GM04503 (cell line): ENCODE measurements around the gene RHEB.

Experiments used
- DNase-seq: peaks from one replicate; pipeline ENCODE4 v3.0.0-alpha.2; 2012; ENCODE audit warnings: low read depth

Gene RHEB

DNA sequence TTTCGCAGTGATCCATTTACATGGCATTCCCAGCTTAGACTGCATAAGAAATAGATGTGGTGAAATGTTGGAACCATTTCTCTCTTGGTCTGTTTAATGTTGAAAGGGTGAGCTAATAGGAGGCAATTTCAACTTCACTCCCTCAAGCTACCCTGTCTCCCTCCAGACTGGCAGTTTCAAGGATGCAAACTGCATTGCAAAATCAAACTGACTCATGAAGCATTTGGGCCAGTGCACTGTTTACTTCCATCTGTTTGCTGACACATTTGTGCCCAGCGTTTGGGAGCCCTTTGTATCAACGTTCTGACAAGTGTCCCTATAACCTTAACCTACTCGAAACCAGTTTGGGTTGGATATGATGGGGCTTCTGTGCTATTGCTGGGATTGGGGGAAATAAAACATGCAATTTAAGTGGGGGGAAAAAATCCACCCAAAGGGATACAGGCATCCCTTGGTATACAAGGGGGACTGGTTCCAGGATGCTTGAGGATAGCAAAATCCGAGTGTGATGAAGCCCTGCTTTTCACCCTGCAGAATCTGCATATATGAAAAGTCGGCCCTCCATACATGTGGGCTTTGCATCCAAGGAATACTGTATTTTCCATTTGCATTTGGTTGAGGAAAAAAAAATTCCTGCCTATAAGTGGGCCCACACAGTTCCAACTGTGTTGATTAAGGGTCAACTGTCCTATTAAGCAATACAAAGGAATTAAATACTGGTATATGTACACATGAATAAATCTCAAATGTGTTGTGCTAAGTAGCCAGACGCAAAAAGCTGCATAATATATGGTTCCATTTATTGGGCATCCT is 15.6 kb downstream of the RHEB start:
- DNase-seq: peak; percentile 90

DNA sequence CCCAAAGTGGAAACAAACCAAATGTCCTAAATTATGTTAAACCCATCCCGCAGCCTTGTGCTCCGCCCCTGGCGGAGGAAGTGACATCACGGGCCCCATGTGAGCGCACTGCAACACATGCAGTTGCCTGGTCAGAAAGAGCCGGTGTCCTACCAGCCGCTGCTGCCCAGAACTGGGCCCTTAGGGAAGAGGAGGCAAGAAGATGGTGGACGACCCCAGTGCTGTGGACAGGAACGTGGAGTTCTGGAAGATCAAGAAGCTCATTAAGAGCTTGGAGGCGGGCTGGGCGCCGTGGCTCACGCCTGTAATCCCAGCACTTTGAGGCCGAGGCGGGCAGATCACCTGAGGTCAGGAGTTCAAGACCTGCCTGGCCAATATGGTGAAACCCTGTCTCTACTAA is 18.0 kb downstream of the RHEB start:
- no peak for DNase-seq

DNA sequence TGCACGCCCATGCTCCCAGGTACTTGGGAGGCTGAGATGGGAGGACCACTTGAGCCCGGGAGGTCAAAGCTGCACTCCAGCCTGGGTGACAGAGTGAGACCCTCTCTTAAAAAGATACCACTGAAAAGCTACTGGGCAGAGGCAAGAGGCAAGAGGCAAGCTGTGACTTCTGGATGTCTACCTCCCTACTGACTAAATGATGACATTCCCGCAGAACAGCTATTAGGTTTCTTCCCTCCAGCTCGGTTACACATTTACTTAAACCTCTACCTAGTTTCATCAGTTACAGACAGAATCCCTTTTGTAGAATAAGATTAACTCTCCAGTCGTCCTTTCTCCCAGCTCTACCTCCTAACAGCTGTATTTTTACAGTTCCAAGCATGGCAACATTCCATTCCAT is 21.2 kb downstream of the RHEB start:
- no peak for DNase-seq

DNA sequence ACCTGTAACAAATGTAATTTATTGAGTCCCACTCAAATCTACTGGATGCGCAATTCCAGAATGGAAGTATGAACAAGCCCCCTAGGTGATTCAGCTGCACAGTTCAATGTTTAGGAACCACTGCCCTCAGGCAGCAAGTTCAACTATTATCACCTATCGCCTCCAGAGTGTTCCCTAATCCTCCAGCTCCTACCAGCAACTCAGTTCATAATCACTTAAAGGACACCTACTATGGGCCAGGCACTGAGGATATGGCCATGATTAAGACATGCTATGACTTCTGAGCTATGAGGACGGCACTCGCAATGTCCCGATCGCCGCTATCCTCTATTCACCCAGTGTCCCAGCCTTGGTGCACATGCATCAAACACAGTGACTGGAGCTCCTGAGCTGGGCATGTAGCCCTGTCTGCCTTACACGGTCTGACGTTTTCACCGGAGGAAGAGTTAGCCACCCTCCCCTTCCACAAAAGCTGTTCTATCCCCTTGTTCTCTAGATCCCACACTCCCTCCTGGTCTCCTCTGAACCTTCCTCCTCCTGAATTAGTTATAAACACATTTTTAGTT is 22.3 kb downstream of the RHEB start:
- no peak for DNase-seq

DNA sequence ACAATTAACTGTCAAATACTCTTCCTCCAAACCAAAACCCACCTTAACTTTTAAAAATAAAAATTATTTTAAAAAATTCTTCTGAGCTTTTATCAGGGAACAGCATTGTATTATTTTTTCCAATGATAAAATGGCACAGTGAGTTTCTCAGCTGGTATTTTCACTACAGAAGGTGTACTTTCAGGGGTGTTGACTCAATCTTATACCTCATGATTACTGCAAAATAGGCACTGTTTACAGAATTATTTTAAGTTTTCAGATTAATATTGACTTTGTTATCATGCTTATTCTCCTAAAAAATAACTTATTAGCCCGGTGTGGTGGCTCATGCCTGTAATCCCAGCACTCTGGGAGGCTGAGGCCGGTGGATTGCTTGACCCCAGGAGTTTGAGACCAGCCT is 24.3 kb downstream of the RHEB start:
- DNase-seq: no peak

DNA sequence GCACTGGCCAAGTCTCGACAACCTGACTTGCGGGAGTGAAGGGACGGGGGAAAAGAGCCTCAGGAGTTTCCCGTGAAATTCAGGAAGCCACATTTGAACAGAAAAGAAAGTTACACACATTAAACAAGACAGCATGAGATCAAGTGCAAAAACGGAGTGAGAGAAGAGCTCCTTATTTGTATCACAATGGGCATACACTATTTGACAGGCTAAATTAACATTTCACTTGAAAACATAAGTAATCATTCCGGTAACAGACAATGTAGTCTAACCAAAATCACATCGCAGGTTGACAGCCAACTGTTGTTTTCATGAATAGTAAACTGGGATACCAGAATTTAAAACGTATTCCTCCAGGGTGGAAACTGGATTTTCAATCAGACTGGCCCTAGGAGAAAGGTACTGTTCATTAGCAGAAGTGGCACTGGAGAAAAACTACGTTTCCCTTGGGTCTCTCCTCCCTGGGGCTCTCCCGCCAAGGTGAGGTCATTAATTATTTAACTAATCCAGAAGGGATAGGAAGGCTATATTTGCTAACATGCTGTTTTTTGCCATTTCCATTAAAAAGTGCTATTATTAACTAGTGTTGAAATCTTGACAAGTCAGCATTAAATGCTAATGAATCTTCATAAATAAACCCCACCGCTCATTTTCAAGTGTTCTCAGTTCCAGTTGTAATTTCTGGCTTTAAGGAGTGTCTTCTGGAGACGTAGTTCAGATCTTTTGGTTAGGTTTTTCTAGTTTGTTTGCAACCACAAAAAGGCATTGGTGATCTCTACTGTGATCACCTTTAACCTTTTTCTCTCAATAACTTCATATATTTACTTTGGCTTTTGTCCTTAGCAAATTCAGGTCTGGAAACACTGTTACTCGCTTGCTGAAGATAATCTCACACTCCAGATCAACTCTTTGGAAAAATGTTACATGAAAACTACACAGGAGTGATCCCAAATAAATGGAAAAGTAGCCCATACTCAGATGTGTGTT is 25.1 kb downstream of the RHEB start:
- no peak for DNase-seq

DNA sequence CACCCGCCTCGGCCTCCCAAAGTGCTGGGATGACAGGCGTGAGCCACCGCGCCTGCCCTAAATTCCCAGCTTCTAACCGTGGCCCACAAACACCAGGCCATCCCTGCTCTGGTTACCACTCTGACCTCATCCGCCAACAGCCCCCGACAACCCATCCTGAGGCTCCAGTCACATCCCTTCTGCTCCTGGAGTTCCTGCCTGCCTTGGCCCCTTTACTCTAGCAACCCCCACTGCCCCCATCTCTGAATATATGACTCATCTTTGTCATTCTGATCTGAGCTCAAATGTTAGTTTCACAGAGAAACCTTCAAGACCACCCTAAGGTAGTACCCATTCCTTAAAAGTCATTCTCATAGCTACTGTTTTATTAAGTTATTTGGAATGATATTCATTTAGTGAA is 26.6 kb downstream of the RHEB start:
- no peak for DNase-seq

DNA sequence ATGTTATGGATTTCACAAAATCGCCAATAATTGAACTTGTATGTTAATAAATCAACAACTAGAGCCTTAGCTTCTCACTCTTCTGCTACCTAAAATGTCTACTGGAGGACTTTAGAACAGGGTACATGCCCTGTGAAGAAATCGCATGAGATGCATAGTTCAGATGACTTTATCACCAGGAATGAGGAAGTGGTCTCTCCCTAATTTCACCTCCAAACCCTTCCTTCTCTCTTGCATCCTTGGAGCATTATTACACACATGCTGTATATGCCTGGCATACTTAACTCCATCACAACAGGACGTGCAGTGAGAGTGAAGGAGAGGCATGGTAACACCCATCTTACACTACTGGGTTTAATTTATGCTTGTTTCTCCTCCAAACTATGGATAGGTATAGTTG is 27.8 kb downstream of the RHEB start:
- DNase-seq: peak; percentile 77

DNA sequence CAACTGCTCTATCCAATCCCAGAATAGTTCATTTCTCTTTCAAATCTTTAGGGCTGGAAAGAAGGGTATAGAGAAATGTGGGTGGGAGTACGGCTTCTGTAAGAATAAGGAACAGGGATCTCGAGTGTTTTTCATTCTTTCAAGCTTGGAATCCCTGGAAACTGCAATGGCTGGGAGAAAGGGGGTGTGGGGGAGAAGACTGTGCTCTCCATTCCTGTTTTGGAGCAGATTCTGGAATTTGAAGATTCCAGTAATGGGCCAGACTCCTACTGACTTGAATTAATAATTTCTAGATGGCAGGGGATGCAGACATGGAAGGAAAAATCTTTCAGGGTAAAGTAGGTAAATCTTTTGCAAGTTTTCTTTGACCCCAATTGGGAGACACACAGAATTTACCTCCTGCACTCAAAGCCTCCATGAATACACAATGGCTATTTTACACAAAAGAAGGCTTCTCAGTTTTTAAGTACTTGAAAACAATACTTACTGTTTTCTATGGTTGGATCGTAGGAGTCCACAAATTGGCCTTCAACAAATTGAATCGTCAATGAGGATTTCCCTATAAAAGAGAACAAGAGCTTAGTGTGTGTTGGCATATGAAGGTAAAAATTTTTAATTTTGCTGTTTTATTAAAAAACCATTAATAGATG is 29.1 kb downstream of the RHEB start:
- no peak for DNase-seq

DNA sequence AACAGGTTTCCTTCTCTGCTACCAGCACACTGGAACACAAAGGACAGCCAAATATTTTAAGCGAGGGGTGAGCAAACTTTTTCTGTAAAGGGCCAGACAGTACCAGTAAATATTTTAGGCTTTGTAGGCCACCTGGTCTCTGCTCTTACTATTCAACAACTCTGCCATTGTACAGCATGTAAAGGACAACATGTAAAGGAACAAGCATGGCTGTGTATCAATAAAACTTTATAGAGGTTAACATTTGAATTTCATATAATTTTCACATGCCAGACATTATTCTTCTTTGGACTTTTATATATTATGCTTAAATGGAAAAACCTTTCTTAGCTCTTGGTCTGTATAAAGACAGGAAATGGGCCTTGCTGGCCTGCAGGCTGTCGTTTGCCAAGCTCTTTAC is 30.2 kb downstream of the RHEB start:
- DNase-seq: no peak

DNA sequence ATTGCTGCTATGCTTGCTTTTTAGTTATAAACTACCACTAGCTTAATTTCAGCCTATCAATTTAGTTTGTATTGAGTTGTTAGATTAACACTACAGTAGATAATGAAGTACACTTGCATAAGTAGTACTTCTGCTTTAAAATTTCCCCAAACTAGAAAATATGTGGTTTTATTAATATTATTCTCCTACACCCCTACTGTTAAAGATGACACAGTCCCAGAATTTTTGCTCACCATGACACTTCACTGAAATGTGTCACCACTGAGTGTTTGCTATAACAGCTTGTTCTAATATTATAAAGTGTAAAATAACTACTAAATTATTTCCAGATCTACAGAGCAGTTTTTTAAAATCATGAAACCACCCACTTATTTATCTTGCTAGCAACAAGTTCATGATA is 31.6 kb downstream of the RHEB start:
- no peak for DNase-seq

DNA sequence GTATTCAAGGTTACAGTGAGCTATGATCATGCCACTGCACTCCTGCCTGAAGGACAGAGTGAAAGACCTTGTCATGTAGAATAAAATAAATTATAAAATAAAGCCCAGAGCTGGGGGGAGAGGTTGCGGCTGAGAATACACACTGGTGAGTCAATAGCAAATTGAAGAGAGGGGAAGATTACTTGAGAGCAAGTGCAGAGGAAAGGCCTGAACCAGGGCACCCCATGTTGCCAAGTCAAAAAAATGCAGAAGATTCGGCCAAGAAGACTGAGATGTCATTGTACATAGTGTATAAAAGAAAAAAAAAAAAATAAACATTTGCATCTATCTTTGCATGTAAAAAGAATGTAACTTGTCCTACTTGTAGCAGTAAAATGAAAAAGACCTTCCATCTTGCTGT is 32.5 kb downstream of the RHEB start:
- no peak for DNase-seq

DNA sequence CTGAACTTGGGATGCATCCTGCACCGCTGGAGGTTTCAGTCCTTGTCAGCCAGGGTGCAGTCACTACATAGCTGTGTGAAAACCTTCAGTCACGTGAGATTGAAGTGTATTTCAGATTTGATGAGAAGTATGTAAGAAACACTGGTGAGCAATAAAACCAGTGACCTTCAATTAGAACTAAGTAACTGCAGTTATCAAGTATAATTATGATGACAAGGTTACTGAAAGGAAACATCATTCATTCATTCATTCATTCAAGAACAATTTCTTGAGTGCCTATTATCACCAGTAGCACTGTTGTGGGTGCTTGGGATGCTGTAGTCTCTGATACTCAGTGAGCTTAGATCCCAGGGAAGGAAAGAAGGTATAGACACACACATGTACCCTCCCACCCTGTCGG is 33.6 kb downstream of the RHEB start:
- DNase-seq: no peak

DNA sequence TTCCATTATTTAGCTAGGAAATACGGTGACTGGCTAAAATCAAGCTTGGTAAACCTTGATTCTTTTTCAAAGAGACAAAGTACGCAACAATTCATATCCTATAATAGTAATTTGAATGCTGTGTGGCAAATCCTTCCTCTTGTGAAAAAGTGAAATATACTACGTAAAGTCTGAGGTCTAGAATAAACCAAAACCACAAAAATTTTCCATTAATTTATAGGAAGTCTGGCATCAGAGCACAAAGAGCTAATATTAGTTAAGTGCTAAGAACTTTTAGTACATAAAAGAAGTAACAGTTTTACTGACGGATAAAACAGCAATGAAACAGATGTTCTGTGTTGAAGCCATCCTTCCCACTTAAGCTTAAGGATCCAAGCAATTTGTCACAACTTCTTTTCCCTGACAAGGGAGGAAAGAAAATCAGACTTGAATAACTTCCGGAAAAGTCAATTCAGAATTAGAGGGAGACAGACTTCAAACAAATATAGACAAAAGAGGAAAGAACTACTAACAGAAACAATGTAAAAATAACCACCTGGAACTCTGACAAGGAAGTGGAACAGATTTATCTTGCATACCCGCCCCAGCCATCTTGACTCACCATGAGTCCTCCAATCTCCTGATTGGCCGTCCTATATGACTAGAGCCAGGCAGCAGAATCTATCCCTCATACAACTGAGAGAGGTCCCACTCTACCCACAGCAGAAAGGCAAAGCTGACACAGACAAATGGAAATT is 34.6 kb downstream of the RHEB start:
- DNase-seq: peak; percentile 33

DNA sequence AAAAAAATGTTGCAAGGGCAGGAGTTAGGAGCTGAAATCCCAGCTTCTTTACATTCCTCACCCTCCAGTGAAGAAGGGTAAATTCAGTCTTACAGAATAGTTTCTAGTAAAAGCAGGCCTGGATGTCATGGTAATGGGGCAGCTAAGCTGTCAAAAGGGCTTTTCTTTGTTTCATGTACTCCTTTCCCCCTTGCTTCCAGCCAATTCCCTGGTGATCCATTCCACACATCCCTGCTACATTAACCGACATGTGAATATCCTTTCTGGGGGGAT is 36.0 kb downstream of the RHEB start:
- DNase-seq: no peak

DNA sequence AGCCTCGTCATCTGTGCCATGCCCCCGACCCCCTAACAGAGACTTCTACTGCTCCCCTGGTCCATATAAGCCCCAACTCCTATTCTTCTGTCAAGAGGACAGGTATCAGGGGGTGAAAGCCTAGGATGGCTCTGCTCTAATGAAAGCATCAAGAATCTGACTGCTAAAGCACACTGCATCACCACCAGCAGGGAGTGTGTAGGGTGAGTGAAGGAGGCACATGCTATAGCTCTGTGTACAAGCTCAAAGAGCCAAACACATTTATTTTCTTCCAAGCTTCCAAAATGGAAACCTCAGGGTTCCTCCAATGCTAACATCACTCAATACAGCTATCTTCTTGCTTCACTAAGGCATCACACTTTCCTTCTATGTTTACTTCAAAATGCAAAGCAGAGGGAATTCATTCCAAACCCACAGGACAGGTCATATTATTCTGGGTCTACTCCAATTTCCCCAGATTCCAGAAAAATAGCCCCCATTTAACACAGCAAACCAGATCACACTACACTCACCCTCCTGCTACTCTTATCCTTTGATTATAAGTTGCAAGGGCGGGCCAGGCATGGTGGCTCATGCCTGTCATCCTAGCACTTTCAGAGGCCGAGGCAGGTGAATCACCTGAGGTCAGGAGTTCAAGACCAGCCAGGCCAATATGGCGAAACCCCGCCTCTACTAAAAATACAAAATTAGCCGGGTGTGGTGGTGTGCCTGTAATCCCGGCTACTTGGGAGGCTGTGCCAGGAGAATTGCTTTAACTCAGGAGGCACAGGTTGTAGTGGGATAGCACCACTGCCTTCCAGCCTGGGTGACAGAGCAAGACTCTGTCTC is 36.6 kb downstream of the RHEB start:
- DNase-seq: no peak

DNA sequence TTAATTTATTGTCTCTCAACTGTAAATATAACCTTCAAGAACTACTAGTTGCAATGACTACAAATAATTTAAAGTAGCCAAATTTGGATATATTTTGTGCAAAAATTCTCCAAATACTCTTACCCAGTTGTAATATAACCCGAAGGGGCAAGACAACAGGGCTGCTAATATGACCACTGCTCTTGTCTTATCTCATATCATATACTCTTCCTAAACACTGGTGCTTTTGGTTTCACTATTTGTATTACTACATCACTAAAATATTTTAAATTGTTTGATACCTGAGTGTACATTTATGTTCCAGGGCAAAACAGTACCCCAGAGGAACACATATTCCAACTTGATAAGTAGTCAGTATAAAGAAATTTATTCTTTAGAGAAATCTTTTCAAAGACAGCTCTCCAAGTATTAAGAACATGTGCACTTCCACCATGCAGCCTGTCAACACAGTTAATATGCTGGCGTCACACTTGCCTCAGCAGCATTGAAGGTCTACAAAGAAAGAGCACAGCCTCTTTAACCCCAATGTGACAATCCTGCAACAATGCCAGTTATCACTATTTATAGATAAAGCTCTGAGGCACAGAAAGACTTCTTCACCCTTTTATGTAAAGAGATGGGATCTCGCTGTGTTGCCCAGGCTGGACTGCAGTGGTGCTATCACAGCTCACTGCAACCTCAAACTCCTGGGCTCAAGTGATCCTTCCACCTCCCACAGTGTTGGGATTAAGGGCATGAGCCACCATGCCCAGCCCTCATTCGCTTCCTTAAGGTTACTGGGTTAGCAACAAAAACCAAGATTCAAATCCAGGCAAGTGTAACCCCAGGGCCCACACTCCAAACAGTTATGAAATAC is 37.8 kb downstream of the RHEB start:
- DNase-seq: no peak

DNA sequence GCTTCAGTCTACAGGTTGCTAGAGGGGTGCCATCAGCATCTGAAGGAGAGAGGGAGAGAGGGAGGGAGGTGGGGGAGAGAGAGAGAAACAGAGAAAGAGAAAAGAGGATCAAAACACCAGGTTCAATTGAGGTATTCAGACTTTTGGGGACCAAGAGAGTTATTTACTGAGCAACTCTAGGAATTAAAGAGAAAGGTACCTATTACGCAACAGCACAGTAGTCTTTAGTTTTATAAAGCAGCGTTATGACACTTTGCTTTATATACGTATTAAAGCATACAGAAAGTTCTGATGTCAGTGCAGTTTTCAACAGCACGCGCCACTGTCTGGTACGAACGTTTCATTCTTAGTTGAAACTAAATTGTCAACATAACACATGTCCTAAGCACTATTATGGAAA is 41.8 kb downstream of the RHEB start:
- no peak for DNase-seq

DNA sequence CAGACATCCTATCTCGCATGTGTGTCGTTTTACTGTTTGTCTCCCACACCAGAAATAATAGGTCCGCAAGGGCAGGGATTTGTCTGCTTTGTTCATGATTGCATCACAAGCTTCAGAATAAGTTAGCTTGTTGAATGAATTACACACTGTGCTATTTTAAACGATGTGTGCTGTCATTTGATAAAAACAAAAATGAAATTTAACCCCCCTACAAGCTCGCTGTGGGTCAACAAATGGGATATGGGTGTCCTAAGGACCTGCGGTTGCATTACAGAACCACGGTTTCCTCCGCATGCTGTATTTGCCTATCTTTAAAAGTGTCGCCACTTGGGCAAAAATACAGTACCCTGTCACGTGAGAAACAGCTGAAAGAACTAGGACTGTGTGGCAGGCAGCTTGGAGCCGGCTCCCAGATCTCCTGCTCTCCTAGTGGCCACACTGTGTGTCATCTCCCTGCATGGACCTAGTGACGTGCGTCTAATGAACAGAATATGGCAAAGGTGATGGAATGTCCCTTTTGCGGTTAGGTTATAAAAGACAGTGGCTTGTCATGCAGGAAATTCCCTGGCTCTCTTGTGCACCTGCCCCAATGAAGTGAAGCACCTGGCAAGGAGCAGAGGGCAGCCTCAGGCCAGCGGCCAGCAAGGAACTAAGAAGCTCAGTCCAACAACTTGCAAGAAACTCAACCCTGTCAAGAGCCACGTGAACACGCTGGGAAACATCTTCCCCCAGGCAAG is 46.9 kb downstream of the RHEB start:
- DNase-seq: no peak
